Stimulated activated CD8-positive, alpha-beta memory T cell treated with anti-CD3 and anti-CD28 coated beads, Interleukin-12 subunit alpha, Interleukin-12 subunit beta, amount 100 ng/mL, for 24 hours (primary cell): ENCODE measurements around the gene FNIP1.
"Not testable (repeated sequence)": the region's sequence is repeated elsewhere in the genome, so short reads cannot be mapped to it uniquely, and the experiment has no call there.

ENCODE experiments used
- DNase-seq: peaks from one replicate; pipeline ENCODE4 v3.0.0-alpha.2; 2020; ENCODE audit errors: extremely low read depth

FNIP1 gene

DNA sequence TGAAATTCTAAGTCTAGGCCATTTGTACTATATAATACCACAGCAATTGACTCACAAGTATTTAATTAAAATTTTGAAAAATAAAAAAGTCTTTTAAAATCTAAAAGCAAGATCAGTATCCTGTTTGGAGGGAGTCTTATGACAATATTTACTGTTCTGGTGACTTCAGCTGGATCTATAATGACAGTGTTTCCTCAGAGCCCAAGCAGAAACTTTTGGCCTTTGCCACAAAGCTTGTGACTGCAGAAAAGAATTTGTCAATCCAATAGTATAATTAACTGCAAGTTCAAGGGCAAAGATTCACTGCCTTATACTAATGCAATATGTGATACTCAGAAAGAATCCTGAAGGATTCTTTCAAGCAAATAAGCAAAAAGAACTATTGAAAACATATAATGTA is 112.2 kb downstream of the FNIP1 start:
- no peak for DNase-seq

DNA sequence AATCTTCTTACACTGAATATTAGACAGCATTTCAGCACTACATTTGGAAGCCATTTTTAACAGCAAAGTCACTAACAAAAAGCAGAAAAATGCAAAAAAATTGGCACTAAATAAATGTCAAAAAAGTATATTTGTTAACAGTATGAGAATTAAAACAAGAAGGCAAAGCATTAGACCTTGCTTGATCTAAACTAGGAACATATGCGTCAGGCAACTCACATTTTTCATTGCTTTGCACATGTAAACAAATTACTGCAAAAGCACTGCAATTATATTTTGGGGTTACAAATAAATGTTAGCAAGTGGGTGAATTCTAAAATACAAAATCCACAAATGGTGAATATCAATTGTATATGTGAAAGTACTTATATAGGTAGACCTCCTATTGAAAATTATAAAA is 112.8 kb downstream of the FNIP1 start:
- DNase-seq: no peak

DNA sequence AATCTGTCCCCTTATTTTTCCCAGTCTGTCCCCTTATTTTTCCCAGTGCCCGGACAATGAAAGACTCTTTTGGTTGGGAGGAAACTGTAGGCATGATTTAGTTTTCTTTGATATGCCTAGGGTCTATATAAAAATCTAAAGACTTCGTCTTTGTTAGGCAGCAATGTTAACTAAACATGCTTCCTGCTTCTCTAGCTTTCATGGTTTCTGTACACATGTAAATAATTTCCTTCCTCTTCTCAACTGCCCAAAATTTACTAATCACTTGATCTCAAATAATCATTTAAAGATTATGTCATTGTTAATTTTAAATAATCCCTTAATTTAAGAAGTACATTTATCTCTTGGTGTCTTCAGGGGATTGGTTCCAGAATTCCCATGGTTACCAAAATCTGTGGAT is 114.0 kb downstream of the FNIP1 start:
- no peak for DNase-seq

DNA sequence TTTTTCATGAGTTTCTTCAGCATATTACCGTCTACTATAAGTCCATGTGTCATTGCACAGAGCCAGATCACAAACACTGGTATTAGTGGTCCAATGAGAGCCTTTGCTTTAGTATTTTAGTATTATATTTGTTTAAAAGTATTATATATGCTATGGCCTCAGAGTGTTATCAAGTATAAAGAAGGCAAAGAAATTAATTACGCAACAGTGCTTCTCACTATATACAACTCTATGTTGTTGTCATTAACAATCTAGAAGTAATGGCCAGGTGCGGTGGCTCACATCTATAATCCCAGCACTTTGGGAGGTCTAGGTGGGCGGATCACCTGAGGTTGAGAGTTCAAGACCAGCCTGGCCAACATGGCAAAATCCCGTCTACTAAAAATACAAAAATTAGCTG is 114.6 kb downstream of the FNIP1 start:
- DNase-seq: no peak

DNA sequence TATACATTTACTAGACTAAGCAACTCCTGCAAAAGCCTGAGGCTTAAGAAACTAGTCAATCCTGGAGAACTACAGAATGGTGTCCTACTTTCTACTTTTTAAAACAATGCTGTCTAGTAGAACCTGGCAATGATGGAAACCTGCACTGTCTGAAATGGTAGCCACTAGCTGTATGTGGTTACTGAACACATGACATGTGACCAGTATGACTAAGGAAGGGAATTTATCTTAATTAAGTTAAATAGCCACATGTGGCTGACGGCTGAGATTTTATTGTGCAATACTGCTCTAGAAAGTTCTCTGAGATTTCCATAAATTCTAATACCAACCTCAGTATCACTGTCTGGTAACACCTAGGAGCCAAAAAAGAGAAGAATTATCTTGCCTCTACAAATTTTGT is 116.9 kb downstream of the FNIP1 start:
- no peak for DNase-seq

DNA sequence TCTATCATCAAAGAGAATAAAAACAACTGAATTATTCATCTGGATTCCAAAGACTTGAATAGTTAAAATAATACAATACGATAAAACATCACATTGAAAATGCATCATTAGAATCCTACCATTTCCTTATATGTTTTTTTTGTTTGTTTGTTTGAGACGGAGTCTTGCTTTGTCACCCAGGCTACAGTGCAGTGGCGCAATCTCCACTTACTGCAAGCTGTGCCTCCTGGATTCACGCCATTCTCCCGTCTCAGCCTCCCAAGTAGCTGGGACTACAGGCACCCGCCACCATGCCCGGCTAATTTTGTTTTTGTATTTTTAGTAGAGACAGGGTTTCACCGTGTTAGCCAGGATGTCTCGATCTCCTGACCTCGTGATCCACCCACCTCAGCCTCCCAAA is 118.5 kb downstream of the FNIP1 start:
- DNase-seq: not testable (repeated sequence)

DNA sequence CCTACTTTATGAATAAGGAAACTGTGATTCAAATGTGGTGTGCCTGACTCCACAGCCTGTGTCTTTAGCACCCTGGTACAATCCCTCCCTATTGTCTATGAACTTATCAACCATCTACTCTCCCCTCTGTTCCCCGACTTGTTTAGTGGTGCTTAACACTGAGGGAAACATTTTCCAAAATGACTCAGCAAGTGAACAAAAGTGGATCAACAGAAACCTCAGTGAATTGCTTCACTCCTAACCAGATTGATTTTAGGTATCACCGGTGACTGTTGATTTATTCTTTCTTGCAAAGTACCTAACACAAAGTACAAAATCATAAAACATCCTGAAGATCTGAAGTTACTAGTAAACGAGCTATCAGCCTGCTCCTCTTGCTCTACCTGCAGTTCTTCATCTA is 119.7 kb downstream of the FNIP1 start:
- no peak for DNase-seq

DNA sequence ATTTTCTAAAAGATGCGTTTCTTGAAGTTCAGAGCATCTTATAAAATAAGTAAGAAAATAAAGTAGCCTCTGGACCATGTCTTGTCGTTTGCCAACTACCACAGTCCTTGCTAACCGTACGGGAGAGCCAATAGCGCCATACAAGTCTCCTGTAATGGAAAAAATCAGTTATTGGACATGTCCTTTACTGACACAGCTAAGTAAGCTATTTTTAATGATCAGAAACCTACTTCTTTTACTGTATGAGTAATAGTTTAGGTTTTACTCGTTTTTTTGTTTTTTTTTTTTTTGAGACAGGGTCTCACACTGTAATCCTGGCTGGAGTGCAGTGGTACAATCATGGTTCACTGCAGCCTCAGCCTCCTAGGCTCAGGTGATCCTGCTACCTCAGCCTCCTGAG is 124.0 kb downstream of the FNIP1 start:
- no peak for DNase-seq

DNA sequence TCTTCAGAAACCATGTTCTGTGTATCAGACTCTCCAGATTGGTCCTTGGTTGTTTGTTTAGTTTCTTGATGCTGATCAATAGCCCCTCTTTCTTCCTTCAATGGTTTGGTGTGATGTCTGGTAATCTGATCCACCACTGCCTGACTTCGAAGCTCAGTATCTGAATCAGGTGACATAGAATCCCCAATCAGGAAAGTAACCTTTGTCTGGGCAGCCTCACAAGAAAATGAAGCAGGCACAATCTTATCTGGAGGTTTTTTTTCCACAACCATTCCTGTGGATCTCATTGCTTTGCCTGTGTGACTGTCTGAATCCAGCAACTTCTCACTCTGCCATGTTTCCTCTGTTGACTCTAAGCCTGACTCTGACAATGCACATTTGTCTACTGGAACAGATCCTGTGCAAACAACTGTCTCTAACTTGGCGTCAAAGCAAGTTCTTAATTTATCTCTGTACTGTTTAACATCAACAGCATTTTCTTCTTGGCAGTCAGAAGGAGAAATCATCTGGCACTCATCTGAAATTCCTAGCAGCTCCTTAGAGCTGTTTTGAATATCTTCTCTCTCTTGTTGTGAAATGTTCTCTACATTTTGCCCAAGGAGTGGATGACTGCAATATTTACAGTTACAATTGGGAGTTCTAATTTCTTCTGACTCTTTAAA is 124.7 kb downstream of the FNIP1 start:
- no peak for DNase-seq

DNA sequence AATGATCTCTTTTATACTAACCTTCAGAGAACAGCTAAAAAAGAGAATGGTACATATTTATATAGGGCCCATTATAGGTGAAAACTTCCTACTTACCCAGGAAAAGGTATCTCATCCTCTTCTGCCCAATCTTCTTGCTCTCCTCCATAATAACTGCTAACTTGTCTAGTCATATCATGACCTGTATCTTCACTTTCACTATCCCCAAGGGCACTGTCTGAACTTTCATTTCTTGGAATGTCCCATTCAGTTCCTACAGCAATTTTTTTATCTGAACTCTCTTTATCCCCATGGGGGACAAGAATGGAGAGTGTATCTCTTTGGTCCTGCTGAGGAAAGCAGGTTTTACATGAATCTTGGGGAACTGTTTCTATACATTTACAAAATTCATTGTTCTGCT is 125.4 kb downstream of the FNIP1 start:
- DNase-seq: no peak

DNA sequence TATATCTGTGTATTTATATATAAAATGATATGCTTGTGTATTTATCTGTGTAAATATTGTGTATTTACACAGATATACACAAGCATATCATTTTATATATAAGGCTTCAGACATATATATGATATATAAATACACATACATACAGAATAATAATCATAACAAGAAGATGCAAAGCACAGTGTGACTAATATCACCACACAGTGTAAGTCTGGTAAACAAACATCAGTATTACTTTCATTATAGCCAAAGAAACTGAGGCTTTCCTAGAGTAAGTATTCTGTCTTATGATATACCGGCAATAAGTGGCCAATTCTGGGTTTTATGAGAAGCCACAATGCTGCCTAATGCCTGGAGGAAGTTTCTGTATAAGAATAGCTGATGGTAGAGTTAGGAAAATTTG is 131.9 kb downstream of the FNIP1 start:
- DNase-seq: no peak

DNA sequence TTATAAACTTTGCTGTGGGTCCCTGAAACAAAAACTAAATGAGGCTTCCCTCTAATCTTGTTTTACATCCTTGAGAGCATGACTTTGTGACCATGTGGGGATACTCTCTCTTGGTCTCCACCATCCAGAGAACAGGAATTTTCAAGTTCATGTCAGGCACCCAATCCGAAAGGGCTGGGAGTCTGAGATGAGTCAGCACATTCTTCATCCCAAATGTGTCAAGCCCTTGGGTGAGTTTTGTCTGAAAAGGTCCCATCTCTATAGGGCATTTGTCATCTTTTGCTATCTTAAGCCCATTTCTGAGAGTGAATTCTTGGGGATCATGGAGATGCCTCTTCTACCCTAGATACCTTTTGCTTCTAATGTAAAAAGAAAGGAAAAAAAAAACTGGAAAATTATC is 134.9 kb downstream of the FNIP1 start:
- no peak for DNase-seq

DNA sequence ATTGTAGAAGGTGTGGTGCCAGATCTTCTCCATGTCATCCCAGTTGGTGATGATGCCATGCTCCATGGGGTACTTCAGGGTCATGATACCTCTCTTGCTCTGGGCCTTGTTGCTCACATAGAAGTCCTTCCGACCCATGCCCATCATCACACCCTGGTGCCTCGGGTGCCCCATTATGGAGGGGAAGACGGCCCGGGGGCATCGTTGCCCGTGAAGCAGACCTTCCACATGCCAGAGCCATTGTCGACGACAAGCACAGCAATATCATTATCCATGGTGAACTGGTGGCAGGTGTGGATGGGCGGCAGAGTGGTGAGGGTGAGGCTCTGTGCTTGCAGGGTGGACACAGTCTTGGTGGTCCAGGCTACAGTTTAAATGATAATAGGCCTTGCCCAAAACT is 137.0 kb downstream of the FNIP1 start:
- DNase-seq: no peak

DNA sequence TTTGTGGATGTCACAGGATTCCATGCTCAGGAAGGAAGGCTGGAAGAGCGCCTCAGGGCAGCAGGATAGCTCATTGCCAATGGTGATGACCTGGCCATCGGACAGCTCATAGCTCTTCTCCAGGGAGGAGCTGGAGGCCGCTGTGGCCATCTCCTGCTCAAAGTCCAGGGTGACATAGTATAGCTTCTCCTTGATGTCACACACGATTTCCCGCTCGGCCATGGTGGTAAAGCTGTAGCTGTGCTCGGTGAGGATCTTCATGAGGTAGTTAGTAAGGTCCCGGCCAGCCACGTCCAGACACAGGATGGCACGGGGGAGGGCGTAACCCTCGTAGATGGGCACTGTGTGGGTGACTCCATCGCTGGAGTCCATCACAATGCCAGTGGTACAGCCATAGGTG is 137.5 kb downstream of the FNIP1 start:
- DNase-seq: no peak

DNA sequence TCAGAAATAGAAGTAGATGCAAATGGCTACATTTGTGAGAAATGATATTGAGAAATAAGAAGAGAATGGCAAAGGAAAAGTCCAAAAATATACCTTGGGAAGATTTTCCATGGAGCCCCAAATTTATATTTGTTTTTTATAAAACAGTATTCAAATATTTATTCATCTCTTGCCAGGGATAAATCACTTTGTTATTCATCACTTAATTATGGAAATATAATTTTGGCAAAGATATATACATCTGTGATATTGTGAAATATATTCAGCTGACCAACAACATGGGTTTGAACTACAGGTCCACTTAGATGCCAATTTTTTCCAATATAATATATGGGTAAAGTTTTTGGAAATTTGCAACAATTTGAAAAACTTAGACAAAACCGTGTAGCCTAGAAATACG is 142.0 kb downstream of the FNIP1 start:
- DNase-seq: no peak

DNA sequence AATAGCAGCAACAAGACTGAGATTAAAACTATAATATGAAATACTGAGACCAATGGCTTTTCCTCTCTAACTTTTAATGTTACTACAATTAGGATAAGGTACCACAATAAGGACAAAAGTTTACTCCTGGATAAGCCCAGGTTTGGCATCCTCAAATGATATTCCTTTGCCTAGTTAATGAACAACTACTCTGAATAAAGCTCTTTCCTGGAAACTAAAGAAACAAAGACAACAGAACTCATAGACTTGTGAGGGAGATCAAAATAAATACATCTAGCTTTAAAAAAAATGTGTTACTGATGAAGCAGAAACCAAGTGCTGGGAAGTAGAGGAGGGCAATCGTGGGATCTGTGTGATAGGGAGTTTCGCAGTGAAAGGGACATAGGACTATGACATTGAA is 142.5 kb downstream of the FNIP1 start:
- no peak for DNase-seq

DNA sequence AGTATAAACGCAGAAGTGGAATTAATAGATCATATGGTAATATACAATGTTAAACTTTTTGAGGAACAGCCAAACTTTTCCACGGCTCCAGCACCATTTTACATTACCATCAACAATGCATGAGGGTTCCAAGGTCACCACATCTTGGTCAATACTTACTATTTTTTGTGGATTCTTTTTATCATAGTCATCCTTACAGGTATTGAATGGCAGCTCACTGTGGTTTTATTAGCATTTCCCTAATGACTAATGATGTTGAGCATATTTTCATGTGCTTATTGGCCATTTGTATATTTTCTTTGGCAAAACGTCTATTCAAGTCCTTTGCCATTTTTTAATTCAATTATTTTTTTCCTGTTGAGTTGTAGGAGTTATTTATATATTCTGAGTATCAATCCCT is 147.7 kb downstream of the FNIP1 start:
- no peak for DNase-seq

DNA sequence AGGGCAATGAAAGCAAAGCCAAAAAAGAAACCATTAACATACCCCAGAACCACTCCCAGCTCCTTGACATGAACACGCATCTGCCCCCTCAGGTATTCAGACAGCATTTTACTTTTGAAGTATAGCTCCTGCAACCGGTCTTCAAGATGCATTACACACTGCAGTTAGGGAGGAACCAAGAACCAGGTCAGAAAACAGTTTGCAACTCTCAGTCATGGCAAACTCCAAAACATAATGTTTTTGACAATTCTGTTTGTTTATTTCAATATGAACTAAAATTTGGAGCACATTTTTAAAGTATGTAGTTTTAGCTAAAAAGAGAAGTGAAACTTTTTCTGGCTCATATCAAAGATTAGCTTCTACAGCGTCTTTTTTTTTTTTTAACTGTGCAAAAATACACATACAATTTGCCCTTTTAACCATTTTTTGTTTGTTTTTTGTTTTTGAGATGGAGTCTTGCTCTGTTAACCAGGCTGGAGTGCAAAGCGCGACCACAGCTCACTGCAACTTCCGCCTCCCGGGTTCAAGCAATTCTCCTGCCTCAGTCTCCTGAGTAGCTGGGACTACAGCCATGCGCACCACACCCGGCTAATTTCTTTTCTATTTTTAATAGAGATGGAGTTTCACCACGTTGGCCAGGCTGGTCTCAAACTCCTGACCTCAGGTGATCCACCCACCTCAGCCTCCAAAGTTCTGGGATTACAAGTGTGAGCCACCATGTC is 149.6 kb downstream of the FNIP1 start:
- DNase-seq: no peak

DNA sequence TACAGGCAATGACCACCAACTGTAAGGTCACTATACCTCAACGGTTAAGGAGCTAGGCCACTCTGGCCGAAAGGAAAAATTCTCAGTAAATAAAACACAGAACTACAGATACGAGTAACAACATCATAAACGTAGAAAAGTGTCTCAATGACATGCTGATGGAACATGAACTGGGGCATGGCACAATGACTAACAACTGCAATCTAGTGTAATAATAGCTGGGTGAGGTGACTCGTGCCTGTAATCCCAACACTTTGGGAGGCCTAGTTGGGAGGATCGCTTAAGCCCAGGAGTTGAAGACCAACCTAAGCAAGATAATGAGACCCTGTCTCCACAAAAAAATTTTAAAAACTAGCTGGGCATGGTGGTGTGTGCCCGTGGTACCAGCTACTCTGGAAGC is 152.0 kb downstream of the FNIP1 start:
- no peak for DNase-seq

DNA sequence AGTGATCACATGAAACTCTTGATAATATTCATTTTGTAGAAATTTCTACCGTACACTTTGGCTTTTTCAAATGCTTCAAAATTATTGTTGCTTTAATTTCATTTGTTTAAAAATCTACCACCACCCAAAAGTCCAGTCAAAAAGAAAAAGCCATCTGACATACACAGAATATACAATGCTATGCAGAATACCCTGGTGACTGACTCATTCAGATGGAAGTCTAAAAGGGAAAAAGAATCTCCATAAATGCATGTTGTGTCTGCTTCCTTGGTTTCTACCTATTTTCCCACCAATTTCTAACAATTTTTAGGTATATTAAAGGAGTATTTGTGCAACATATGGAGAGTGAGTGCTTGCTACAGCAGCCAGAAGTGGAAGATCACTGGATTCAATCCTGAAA is 152.4 kb downstream of the FNIP1 start:
- no peak for DNase-seq

DNA sequence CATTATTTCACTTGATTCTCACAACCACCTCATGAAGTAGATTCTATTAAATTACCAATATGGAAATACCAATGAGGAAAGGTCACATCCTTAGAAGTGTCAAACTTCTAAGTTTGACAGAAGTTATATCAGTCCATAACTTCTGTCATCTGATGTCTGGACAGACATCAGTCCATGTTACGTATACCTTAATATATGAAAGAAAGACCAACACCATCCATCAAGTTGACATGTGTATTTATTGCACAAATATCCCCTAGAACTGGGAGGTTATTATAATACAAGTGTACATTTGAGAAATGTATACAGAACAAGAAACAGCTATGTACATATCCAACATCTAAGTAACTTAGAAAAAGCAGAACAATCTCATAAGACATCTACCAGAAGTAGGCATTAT is 155.3 kb downstream of the FNIP1 start:
- no peak for DNase-seq

DNA sequence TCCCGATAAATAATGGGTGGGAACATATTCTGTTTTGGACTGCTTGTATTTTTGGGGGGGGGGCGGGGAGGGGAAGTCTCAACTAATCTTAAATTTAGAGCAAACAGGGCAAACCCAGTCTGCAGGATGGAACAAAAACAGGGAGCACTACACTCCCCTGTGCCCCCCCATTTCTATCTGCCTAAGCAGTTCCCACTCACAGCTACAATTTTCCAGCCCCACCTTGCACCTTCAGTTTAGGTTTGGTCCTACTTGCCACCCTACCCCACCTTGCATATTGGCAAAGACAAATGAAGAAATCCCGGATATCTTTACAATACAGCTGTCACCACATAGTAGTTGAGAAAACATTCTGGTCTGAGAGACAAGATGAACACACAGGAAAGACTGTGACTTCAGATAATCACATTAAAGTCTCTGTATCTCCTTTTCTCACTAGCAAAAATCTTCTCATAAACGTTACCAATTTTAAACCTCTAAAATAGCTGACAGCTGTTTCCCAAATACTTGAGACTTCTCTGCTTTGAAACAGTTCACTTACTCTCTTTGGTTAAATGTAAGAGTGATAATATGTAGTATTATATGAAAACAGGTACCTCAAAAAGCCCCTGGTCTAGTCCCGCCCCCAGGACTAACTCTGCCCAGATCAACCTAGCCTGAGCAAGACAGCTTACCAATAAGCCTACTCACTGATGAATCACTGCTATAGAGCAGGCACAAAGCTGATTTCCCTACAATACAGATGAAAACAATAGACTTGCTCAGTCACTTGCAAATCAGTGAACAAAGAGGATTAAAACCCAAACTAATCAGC is 156.6 kb downstream of the FNIP1 start:
- peak; percentile 31 for DNase-seq

DNA sequence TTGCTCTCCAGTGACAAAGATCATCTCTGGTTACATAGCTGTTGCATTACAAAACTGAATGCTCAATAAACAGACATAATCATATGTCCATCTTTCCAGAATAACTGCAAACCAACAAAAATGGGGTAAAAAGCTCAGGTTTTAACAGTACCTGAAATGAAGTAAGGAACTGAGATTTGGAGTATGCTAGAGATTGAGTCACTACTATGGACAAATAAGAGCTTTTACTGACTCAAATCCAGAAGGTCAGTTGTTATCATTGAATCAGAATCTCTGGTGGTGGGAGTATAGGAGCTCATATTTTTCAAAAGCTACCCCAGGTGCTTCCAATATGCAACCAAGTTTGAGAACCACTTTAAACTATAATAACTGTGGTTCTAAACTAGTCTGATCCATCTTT is 157.7 kb downstream of the FNIP1 start:
- DNase-seq: no peak
